Naive thymus-derived CD4-positive, alpha-beta T cell (primary cell): ENCODE measurements around the gene IRAK2. TPM values are rescaled to one million over a fixed set of nuclear protein-coding genes. Genes with fewer than 3 reads are reported as not detected.

Source experiments
- ATAC-seq: fragments of 150-1000 bp; cut with Tn5 transposase; 2 replicates; pipeline ENCODE4 v1.10.0; 2021; ENCODE audit warnings: mild to moderate bottlenecking, moderate library complexity
- CTCF ChIA-PET: fragments of 350-600 bp; sonication (Branson Sonifier 250); formaldehyde crosslinking; loops from one replicate; lab custom pipeline; 2021; ENCODE audit warnings: antibody characterized with exemption; lab: Charles Lee
- POLR2A ChIA-PET: fragments of 350-600 bp; sonication (Branson Sonifier 250); formaldehyde crosslinking; loops from one replicate; lab custom pipeline; 2021; ENCODE audit warnings: antibody characterized with exemption, inconsistent platforms; lab: Charles Lee
- DNase-seq, 9 donors: peaks; one replicate each; pipeline versions ENCODE4 v3.0.0 to v3.0.0-alpha.2; 2020 to 2022; ENCODE audit warnings: mixed read lengths in 1 of 9
- H3K27ac ChIP-seq: one replicate; pipeline ENCODE4 v1.7.0; 2013; ENCODE audit warnings: mild to moderate bottlenecking, low read depth, low read length, moderate library complexity
- H3K27me3 ChIP-seq, 2 donors: one replicate each; pipeline ENCODE4 v1.7.0; 2013; ENCODE audit warnings: low read length in 2 of 2, mild to moderate bottlenecking in 2 of 2, moderate library complexity in 2 of 2; ENCODE audit not compliant: control insufficient read depth in 2 of 2, insufficient read depth in 2 of 2
- H3K36me3 ChIP-seq, 3 experiments: 1 replicate in 2 of 3; 2 replicates in 1 of 3; pipeline ENCODE4 v1.7.0; 2013; ENCODE audit warnings: low read length in 3 of 3, mild to moderate bottlenecking in 3 of 3, moderate library complexity in 1 of 3; ENCODE audit not compliant: insufficient read depth in 3 of 3, control insufficient read depth in 2 of 3
- H3K4me1 ChIP-seq, 2 donors: one replicate each; pipeline ENCODE4 v1.7.0; 2013; ENCODE audit warnings: low read length in 2 of 2, mild to moderate bottlenecking in 2 of 2, moderate library complexity in 1 of 2; ENCODE audit not compliant: control insufficient read depth in 2 of 2, insufficient read depth in 2 of 2
- H3K4me3 ChIP-seq: 2 replicates; pipeline ENCODE4 v1.7.0; 2013; ENCODE audit warnings: mild to moderate bottlenecking, low read length
- H3K9me3 ChIP-seq, 3 experiments: 1 replicate in 2 of 3; 2 replicates in 1 of 3; pipeline ENCODE4 v1.7.0; 2013; ENCODE audit warnings: low read length in 3 of 3; ENCODE audit not compliant: control insufficient read depth in 2 of 3
- H3K27ac Mint-ChIP-seq, 9 donors: one replicate each; pipeline ENCODE4 v1.8.0; 2020 to 2022; ENCODE audit warnings: mixed read lengths in 9 of 9, mild to moderate bottlenecking in 8 of 9, moderate library complexity in 5 of 9, inconsistent platforms in 2 of 9
- H3K27me3 Mint-ChIP-seq, 5 donors: one replicate each; pipeline ENCODE4 v1.8.0; 2021 to 2022; ENCODE audit warnings: mixed read lengths in 5 of 5, mild to moderate bottlenecking in 1 of 5
- H3K36me3 Mint-ChIP-seq, 5 donors: one replicate each; pipeline ENCODE4 v1.8.0; 2020 to 2022; ENCODE audit warnings: mixed read lengths in 5 of 5, mild to moderate bottlenecking in 3 of 5, inconsistent platforms in 1 of 5
- H3K4me1 Mint-ChIP-seq, 7 donors: one replicate each; pipeline ENCODE4 v1.8.0; 2020 to 2022; ENCODE audit warnings: mixed read lengths in 7 of 7, mild to moderate bottlenecking in 3 of 7, inconsistent platforms in 1 of 7
- H3K4me3 Mint-ChIP-seq, 10 donors: one replicate each; pipeline ENCODE4 v1.8.0; 2020 to 2022; ENCODE audit warnings: mild to moderate bottlenecking in 10 of 10, mixed read lengths in 10 of 10, moderate library complexity in 6 of 10, inconsistent platforms in 2 of 10
- H3K9me3 Mint-ChIP-seq, 11 donors: one replicate each; pipeline ENCODE4 v1.8.0; 2020 to 2022; ENCODE audit warnings: mixed read lengths in 11 of 11, mild to moderate bottlenecking in 4 of 11, inconsistent platforms in 1 of 11, moderate library complexity in 1 of 11
- intact Hi-C, 2 donors: fragments of 100-400 bp; cut with micrococcal nuclease; formaldehyde crosslinking; loops; one replicate each; pipeline ENCODE4 v1.15.1; 2023
- polyA plus RNA-seq, 2 donors: library from polyadenylated mRNA; unstranded; fragments of 300-500 nt; fragmentation: Illumina TruSeq; gene quantifications; one replicate each; pipeline ENCODE4 v1.2.3, GENCODE V29; 2021
- total RNA-seq, 6 experiments: library from RNA in 5 of 6; stranded (reverse) in 5 of 6; gene quantifications; 1 replicate in 5 of 6; 2 replicates in 1 of 6; pipeline ENCODE4 v1.2.3 and lab custom pipeline; 2021 to 2026

IRAK2 gene
- total and polyA plus RNA-seq, 7 experiments from 2014 or later = 1.5 to 4.8 (median 2.3) TPM

DNA sequence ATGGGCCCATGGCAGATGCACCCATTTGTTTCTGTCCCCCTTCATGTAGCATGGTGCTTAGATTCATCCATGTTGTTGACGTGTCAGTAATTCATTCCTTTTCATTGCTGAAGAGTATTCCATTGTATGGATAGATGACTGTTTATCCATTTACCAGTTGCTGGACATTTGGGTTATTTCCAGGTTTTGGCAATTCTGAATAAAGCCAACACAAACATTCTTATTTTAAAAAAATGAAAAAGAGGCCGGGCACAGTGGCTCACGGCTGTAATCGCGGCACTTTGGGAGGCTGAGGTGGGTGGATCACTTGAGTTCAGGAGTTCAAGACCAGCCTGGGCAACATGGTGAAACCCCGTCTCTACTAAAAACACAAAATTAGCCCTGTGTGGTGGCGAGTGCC lies 64.9 kb downstream of the IRAK2 start:
- Mint-ChIP-seq H3K4me1 (peaks cover 17 to 41% (median 27%) of the 10 kb centered on the region in 7 donors), H3K36me3 (peaks cover 0 to 22% (median 12%) of the 10 kb centered on the region in 5 donors), H3K4me3 (no peak overlapping the region), H3K27ac (peak overlapping the region in 3 of 9 donors; percentile 20 to 48 (median 46)), H3K27me3 (no peaks in the 10 kb centered on the region), H3K9me3 (peaks cover 0 to 2% (median 0%) of the 10 kb centered on the region in 11 donors)
- Histone ChIP-seq H3K9me3 (no peaks in the 10 kb centered on the region), H3K4me1 (peaks cover 19 to 23% of the 10 kb centered on the region in 2 donors), H3K36me3 (peaks cover 0 to 7% (median 0%) of the 10 kb centered on the region in 3 experiments), H3K27ac (no peak overlapping the region), H3K27me3 (no peaks in the 10 kb centered on the region), H3K4me3 (no peak overlapping the region)
- no peak for ATAC-seq
- DNase-seq = no peak
- intact Hi-C loops = no loop called here
- POLR2A ChIA-PET = interaction anchor here (0.6 to 1.1 kb wide), 2 partner anchors 11 to 198 kb away, joined by 3 read pairs; no protein-coding TSS in a partner anchor
- CTCF ChIA-PET = no interaction called here

DNA sequence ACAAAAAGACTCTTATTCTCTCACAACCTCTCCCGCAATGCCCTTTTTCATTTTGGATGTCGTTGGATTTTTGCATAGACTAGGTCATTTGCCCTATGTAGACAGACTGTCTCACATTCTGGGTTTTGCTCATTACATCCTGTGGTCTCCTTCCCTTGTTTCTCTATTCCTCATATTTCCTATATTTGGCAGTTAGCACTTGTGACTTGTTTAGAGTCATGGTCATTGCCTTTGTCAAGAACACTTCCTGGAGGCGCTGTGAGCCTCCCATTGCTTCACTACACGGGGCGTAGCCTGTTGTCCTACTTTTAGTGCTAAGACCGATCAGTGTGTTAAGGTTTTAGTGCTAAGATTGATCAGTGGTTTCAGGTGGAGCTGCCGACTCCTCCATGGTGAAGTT lies 67.4 kb downstream of the IRAK2 start:
- Mint-ChIP-seq H3K4me1 (peaks cover 8 to 32% (median 17%) of the 10 kb centered on the region in 7 donors), H3K9me3 (peaks cover 0 to 2% (median 0%) of the 10 kb centered on the region in 11 donors), H3K4me3 (no peak overlapping the region), H3K27me3 (no peaks in the 10 kb centered on the region), H3K36me3 (peaks cover 0 to 29% (median 20%) of the 10 kb centered on the region in 5 donors), H3K27ac (peak overlapping the region in 1 of 9 donors; percentile 38)
- Histone ChIP-seq H3K36me3 (peaks cover 0 to 18% (median 0%) of the 10 kb centered on the region in 3 experiments), H3K4me1 (peaks cover 8 to 10% of the 10 kb centered on the region in 2 donors), H3K9me3 (no peaks in the 10 kb centered on the region), H3K4me3 (no peak overlapping the region), H3K27me3 (no peaks in the 10 kb centered on the region), H3K27ac (no peak overlapping the region)
- ATAC-seq (peak; percentile 74), DNase-seq (no peak)
- ChIA-PET CTCF (interaction anchor here (0.7 kb wide), 1 partner anchor 24 kb away, joined by 3 read pairs; no protein-coding TSS in a partner anchor), POLR2A (interaction anchor here (0.6 kb wide), 1 partner anchor 13 kb away, joined by 3 read pairs; no protein-coding TSS in a partner anchor)
- intact Hi-C loops = no loop called here

DNA sequence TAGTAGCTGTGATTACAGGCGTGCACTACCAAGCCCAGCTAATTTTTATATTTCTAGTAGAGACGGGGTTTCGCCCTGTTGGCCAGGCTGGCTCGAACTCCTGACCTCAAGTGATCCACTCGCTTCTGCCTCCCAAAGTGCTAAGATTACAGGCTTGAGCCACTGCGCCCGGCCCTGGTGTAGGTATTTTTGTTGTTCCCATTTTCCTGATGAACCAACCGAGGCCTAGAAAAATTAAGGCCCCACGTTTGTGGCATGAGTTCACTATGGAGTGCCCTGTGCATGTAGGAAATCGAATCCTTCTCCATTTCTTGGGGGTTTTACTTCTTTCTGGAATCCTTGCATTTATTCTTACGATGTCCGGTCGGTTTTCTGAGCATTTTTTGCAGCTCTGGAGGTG lies 69.3 kb downstream of the IRAK2 start:
- CTCF ChIA-PET = no interaction called here
- peaks cover 0 to 7% (median 0%) of the 10 kb centered on the region in 11 donors for H3K9me3 Mint-ChIP-seq

DNA sequence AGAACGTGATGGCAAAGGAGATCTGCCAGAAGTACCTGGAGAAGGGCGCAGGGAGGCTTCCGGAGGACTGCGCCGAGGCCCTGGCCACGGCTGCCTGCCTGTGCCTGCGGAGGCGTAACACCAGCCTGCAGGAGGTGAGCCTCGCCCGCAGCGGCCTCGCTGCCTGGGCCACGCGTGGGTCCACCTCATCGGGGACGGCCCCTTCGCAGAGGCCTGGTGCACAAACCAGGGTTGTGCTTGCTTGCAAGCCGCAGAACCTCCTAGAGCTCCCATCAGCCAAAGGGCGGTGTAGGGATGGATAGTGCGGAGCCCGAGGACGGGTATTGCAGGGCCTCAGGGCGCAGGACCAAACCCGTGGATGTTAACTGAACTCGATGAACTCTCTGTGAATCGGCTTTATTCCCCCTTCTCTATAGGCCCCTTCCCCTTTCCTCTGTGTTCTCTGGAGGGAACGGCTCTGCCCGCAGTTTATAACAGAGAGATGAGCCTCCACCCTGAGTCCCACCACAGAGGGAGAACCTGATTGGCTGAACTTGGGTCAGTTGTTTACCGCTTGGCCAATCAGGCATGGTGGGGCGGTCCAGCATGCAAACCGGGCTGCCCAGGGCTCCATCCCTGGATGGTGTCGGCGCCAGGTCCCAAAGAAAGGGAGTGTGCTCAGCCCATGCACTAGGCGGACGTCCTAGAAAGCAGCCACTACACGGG lies 70.0 kb downstream of the IRAK2 start:
- H3K4me1 Mint-ChIP-seq = peaks cover 21 to 35% (median 26%) of the 10 kb centered on the region in 7 donors
- ChIA-PET CTCF (no interaction called here), POLR2A (interaction anchor here (0.6 kb wide), 1 partner anchor 15 kb away, joined by 3 read pairs; no protein-coding TSS in a partner anchor)
- H3K27me3 ChIP-seq = no peaks in the 10 kb centered on the region
- H3K36me3 ChIP-seq = peaks cover 0 to 18% (median 0%) of the 10 kb centered on the region in 3 experiments
- H3K27me3 Mint-ChIP-seq = no peaks in the 10 kb centered on the region
- DNase-seq (no peak), ATAC-seq (no peak)
- peaks cover 0 to 7% (median 0%) of the 10 kb centered on the region in 11 donors for H3K9me3 Mint-ChIP-seq
- no peak overlapping the region for H3K27ac ChIP-seq
- H3K27ac Mint-ChIP-seq = no peak overlapping the region
- H3K4me3 ChIP-seq = no peak overlapping the region
- no peak overlapping the region for H3K4me3 Mint-ChIP-seq
- H3K9me3 ChIP-seq = no peaks in the 10 kb centered on the region
- intact Hi-C loops = no loop called here
- peaks cover 0 to 45% (median 20%) of the 10 kb centered on the region in 5 donors for H3K36me3 Mint-ChIP-seq
- peaks cover 11 to 15% of the 10 kb centered on the region in 2 donors for H3K4me1 ChIP-seq

More for the DNA sequence above, 69.3 kb downstream of the IRAK2 start:
- H3K36me3 ChIP-seq = peaks cover 0 to 18% (median 0%) of the 10 kb centered on the region in 3 experiments
- Mint-ChIP-seq H3K4me3 (no peak overlapping the region), H3K36me3 (peaks cover 0 to 40% (median 20%) of the 10 kb centered on the region in 5 donors), H3K27ac (no peak overlapping the region), H3K4me1 (peaks cover 14 to 32% (median 26%) of the 10 kb centered on the region in 7 donors), H3K27me3 (no peaks in the 10 kb centered on the region)
- no peak overlapping the region for H3K27ac ChIP-seq
- no peak overlapping the region for H3K4me3 ChIP-seq
- no peaks in the 10 kb centered on the region for H3K9me3 ChIP-seq
- no peaks in the 10 kb centered on the region for H3K27me3 ChIP-seq
- ATAC-seq (no peak), DNase-seq (no peak)
- intact Hi-C loops = no loop called here
- POLR2A ChIA-PET = no interaction called here
- peaks cover 12 to 13% of the 10 kb centered on the region in 2 donors for H3K4me1 ChIP-seq

DNA sequence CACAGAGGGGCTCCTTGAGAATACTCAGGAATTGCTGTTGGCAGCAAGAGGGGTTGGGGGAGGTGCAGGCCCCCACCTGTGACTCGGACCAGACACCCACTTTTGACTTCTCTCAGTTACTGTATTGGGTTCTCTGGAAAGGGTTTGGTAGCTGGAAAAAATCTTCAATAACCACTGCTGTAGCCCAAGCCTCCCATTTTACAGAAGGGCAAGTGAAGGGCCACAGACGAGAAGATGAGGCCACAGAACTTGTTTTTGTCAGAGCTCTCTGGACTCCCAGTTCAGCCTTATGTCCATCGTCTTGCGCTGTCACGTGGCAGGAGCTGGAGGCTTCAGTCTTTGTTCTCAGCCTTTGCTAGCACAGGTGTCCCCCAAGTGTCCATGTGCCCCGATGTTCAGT lies 70.8 kb downstream of the IRAK2 start:
- H3K36me3 ChIP-seq = peaks cover 0 to 18% (median 0%) of the 10 kb centered on the region in 3 experiments
- Mint-ChIP-seq H3K9me3 (peaks cover 0 to 7% (median 0%) of the 10 kb centered on the region in 11 donors), H3K4me1 (peaks cover 21 to 36% (median 29%) of the 10 kb centered on the region in 7 donors), H3K4me3 (no peak overlapping the region), H3K27ac (no peak overlapping the region), H3K27me3 (no peaks in the 10 kb centered on the region), H3K36me3 (peaks cover 0 to 45% (median 20%) of the 10 kb centered on the region in 5 donors)
- no peak overlapping the region for H3K27ac ChIP-seq
- H3K4me3 ChIP-seq = no peak overlapping the region
- POLR2A ChIA-PET = interaction anchor here (0.6 kb wide), 1 partner anchor 14 kb away, joined by 3 read pairs; no protein-coding TSS in a partner anchor
- intact Hi-C loops = no loop called here
- peaks cover 11 to 16% of the 10 kb centered on the region in 2 donors for H3K4me1 ChIP-seq
- ATAC-seq (no peak), DNase-seq (no peak)
- H3K9me3 ChIP-seq = no peaks in the 10 kb centered on the region
- H3K27me3 ChIP-seq = no peaks in the 10 kb centered on the region
- CTCF ChIA-PET = no interaction called here

DNA sequence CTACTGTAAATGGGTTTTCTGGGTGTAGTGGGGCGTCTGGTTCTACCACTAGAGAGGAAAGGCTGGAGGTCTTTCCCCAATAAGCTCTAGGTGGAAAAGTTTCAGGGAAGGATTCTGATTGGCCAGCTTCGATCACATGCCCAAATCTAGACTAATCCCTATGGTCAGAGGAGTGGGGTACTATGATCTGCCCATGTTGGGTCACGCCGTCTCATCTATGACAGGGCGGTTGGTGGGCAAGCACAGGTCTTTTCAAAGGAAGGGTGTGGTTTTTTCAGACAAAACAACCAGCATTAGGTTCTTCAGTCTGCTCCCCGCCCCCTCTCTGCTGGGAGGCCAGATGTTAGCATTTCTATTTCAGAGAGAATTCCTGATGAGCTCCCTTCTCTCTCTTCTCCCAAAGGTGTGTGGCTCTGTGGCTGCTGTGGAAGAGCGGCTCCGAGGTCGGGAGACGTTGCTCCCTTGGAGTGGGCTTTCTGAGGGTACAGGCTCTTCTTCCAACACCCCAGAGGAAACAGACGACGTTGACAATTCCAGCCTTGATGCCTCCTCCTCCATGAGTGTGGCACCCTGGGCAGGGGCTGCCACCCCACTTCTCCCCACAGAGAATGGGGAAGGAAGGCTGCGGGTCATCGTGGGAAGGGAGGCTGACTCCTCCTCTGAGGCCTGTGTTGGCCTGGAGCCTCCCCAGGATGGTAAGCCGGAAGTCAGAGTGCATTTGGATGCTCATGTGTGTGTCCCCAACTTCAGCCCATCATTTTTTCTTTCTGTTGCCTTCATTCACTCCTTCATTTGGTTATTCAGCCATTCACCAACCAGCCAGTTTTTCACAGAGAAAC lies 73.8 kb downstream of the IRAK2 start:
- Histone ChIP-seq H3K27me3 (no peaks in the 10 kb centered on the region), H3K27ac (no peak overlapping the region), H3K9me3 (no peaks in the 10 kb centered on the region), H3K4me1 (peaks cover 32 to 42% of the 10 kb centered on the region in 2 donors), H3K36me3 (peaks cover 0 to 18% (median 0%) of the 10 kb centered on the region in 3 experiments), H3K4me3 (no peak overlapping the region)
- POLR2A ChIA-PET = interaction anchor here (1.6 kb wide), 1 partner anchor 10 kb away, joined by 6 read pairs; the partner anchor contains the start of gene TATDN2
- CTCF ChIA-PET = interaction anchor here (1.0 kb wide), 1 partner anchor 25 kb away, joined by 3 read pairs; no protein-coding TSS in a partner anchor
- Mint-ChIP-seq H3K36me3 (peaks cover 0 to 40% (median 14%) of the 10 kb centered on the region in 5 donors), H3K27me3 (no peaks in the 10 kb centered on the region), H3K4me1 (peaks cover 35 to 54% (median 51%) of the 10 kb centered on the region in 7 donors), H3K27ac (peak overlapping the region; percentile 50 to 94 (median 76)), H3K4me3 (peak overlapping the region in 9 of 10 donors; percentile 15 to 76 (median 49)), H3K9me3 (peaks cover 0 to 7% (median 0%) of the 10 kb centered on the region in 11 donors)
- intact Hi-C loops = no loop called here
- ATAC-seq (peak; percentile 46), DNase-seq (peak in 2 of 9 donors; percentile 19 to 36)
